Smooth muscle cell (in vitro differentiated cells): ENCODE data around the gene MVB12B. TPM values are rescaled to one million over a fixed set of nuclear protein-coding genes. Genes with fewer than 3 reads are reported as not detected.
A peak's percentile ranks its signal among the peaks of the same experiment; 100 is the strongest.

Source experiments
- DNase-seq: peaks from one replicate; lab custom pipeline; 2025; ENCODE audit not compliant: unreplicated experiment; lab: John Stamatoyannopoulos, UW
- H2AFZ ChIP-seq: fragments of 200-600 bp; sonication (generic); 2 replicates; pipeline ENCODE4 v1.6.0; 2016; ENCODE audit warnings: antibody characterized with exemption, low read depth, mild to moderate bottlenecking
- H3F3A ChIP-seq: fragments of 200-600 bp; sonication (generic); 2 replicates; pipeline ENCODE4 v1.6.0; 2017; ENCODE audit warnings: antibody characterized with exemption, low read depth
- H3K27ac ChIP-seq: fragments of 200-600 bp; sonication (generic); 2 replicates; pipeline ENCODE4 v1.5.1; 2016; ENCODE audit warnings: low read depth, mild to moderate bottlenecking
- H3K27me3 ChIP-seq: fragments of 200-600 bp; sonication (generic); 2 replicates; pipeline ENCODE4 v1.6.1; 2016; ENCODE audit warnings: low read depth, mild to moderate bottlenecking
- H3K36me3 ChIP-seq: fragments of 200-600 bp; sonication (generic); 2 replicates; pipeline ENCODE4 v1.5.1; 2016; ENCODE audit warnings: low read depth
- H3K4me1 ChIP-seq: fragments of 200-600 bp; sonication (generic); 2 replicates; pipeline ENCODE4 v1.5.1; 2016; ENCODE audit warnings: low read depth
- H3K4me2 ChIP-seq: fragments of 200-600 bp; sonication (generic); 2 replicates; pipeline ENCODE4 v1.6.0; 2016; ENCODE audit warnings: mild to moderate bottlenecking
- H3K4me3 ChIP-seq: fragments of 200-600 bp; sonication (generic); 2 replicates; pipeline ENCODE4 v1.5.1; 2016; ENCODE audit warnings: mild to moderate bottlenecking
- H3K79me2 ChIP-seq: fragments of 200-600 bp; sonication (generic); 2 replicates; pipeline ENCODE4 v1.6.0; 2016; ENCODE audit warnings: low read depth, mild to moderate bottlenecking
- H3K9ac ChIP-seq: fragments of 200-600 bp; sonication (generic); 2 replicates; pipeline ENCODE4 v1.6.0; 2016; ENCODE audit warnings: low read depth
- H3K9me3 ChIP-seq: fragments of 200-600 bp; sonication (generic); replicated peaks from 2 replicates; pipeline ENCODE4 v1.5.1; 2016; ENCODE audit warnings: low read depth
- H4K20me1 ChIP-seq: fragments of 200-600 bp; sonication (generic); 2 replicates; pipeline ENCODE4 v1.6.0; 2016; ENCODE audit warnings: low read depth
- CTCF ChIP-seq: fragments of 200-600 bp; sonication (generic); IDR thresholded peaks from 2 replicates; pipeline ENCODE4 v1.5.1; 2017; ENCODE audit warnings: borderline replicate concordance, mild to moderate bottlenecking, antibody characterized with exemption; ENCODE audit not compliant: insufficient read depth, poor library complexity, severe bottlenecking
- WGBS: methylation state at CpG from one replicate; pipeline ENCODE4 v1.1.7; 2016; ENCODE audit warnings: low lambda C conversion rate; 5-methylcytosine and 5-hydroxymethylcytosine counted together
- polyA plus RNA-seq: library from polyadenylated mRNA; unstranded; fragments of >200 nt; fragmentation: Nextera tagmentation; extraction: Ambion mirVana; gene quantifications from 2 replicates; pipeline ENCODE4 v1.2.1, GENCODE V29; 2016
- total RNA-seq: library from RNA; depleted of rRNA; stranded (reverse); fragments of >200 nt; gene quantifications from 2 replicates; pipeline ENCODE4 v1.2.3, GENCODE V29; 2014

The MVB12B gene
- total and polyA plus RNA-seq, 2 experiments from 2014 or later: 4.3 to 5.4 TPM

GRCh38 chr9:126531035-126531571 lies 204.5 kb downstream of the MVB12B start:
- peaks cover 3% of the 10 kb centered on the region for H3F3A ChIP-seq
- H2AFZ ChIP-seq: peak overlapping the region; percentile 53
- peak overlapping the region; percentile 50 for H3K4me2 ChIP-seq
- H3K4me1 ChIP-seq: peaks cover 29% of the 10 kb centered on the region
- H3K9me3 ChIP-seq: no peaks in the 10 kb centered on the region
- no peaks in the 10 kb centered on the region for H4K20me1 ChIP-seq
- peaks cover 27% of the 10 kb centered on the region for H3K27me3 ChIP-seq
- no peaks in the 10 kb centered on the region for H3K36me3 ChIP-seq
- DNase-seq: no peak
- TF ChIP-seq CTCF: no peak
- 20% methylated on average over 10 of the region's 10 CpGs for WGBS
- no peaks in the 10 kb centered on the region for H3K79me2 ChIP-seq
- no peak overlapping the region for H3K9ac ChIP-seq
- no peak overlapping the region for H3K4me3 ChIP-seq
- peak overlapping the region; percentile 36 for H3K27ac ChIP-seq

- 66% methylated on average over 5 of the region's 5 CpGs for WGBS
These were observed 205.0 kb downstream of the MVB12B start for GRCh38 chr9:126531591-126531990.

GRCh38 chr9:126532019-126532462 lies 205.4 kb downstream of the MVB12B start:
- Histone ChIP-seq H3K79me2 (no peaks in the 10 kb centered on the region), H3K36me3 (no peaks in the 10 kb centered on the region), H3K4me2 (peak overlapping the region; percentile 50), H3K27me3 (peaks cover 30% of the 10 kb centered on the region), H3F3A (peaks cover 3% of the 10 kb centered on the region), H3K27ac (peak overlapping the region; percentile 36), H3K4me3 (no peak overlapping the region), H4K20me1 (no peaks in the 10 kb centered on the region), H2AFZ (no peak overlapping the region), H3K9me3 (no peaks in the 10 kb centered on the region), H3K9ac (peak overlapping the region; percentile 19), H3K4me1 (peaks cover 29% of the 10 kb centered on the region)
- no peak for DNase-seq
- no peak for TF ChIP-seq CTCF
- 76% methylated on average over 9 of the region's 9 CpGs for WGBS

More at GRCh38 chr9:126531591-126531990, 205.0 kb downstream of the MVB12B start:
- H3K4me1 ChIP-seq: peaks cover 29% of the 10 kb centered on the region
- peaks cover 28% of the 10 kb centered on the region for H3K27me3 ChIP-seq
- DNase-seq: no peak
- no peaks in the 10 kb centered on the region for H3K9me3 ChIP-seq
- H3K9ac ChIP-seq: peak overlapping the region; percentile 19
- H2AFZ ChIP-seq: peak overlapping the region; percentile 53
- no peak for TF ChIP-seq CTCF
- H3K4me2 ChIP-seq: peak overlapping the region; percentile 50
- H4K20me1 ChIP-seq: no peaks in the 10 kb centered on the region
- peak overlapping the region; percentile 36 for H3K27ac ChIP-seq
- no peaks in the 10 kb centered on the region for H3K79me2 ChIP-seq
- H3F3A ChIP-seq: peaks cover 3% of the 10 kb centered on the region
- no peaks in the 10 kb centered on the region for H3K36me3 ChIP-seq
- H3K4me3 ChIP-seq: no peak overlapping the region

- peak overlapping the region; percentile 50 for H3K4me2 ChIP-seq
- no peaks in the 10 kb centered on the region for H3K9me3 ChIP-seq
- H3F3A ChIP-seq: peaks cover 3% of the 10 kb centered on the region
- H3K4me3 ChIP-seq: no peak overlapping the region
- no peak overlapping the region for H3K9ac ChIP-seq
- H3K36me3 ChIP-seq: no peaks in the 10 kb centered on the region
- WGBS: 28% methylated on average over 8 of the region's 8 CpGs
- peak overlapping the region; percentile 36 for H3K27ac ChIP-seq
- no peak for TF ChIP-seq CTCF
- no peak overlapping the region for H2AFZ ChIP-seq
- H3K4me1 ChIP-seq: peaks cover 28% of the 10 kb centered on the region
- H4K20me1 ChIP-seq: no peaks in the 10 kb centered on the region
- no peak for DNase-seq
- no peaks in the 10 kb centered on the region for H3K79me2 ChIP-seq
- peaks cover 34% of the 10 kb centered on the region for H3K27me3 ChIP-seq
These were observed 205.9 kb downstream of the MVB12B start for GRCh38 chr9:126532489-126532888.
